ENCODE data around the gene NKX1-1. TPM values are rescaled to one million over a fixed set of nuclear protein-coding genes. Genes with fewer than 3 reads are reported as not detected.

The NKX1-1 gene
- total and polyA plus RNA-seq, 12 donors, result not detected

DNA sequence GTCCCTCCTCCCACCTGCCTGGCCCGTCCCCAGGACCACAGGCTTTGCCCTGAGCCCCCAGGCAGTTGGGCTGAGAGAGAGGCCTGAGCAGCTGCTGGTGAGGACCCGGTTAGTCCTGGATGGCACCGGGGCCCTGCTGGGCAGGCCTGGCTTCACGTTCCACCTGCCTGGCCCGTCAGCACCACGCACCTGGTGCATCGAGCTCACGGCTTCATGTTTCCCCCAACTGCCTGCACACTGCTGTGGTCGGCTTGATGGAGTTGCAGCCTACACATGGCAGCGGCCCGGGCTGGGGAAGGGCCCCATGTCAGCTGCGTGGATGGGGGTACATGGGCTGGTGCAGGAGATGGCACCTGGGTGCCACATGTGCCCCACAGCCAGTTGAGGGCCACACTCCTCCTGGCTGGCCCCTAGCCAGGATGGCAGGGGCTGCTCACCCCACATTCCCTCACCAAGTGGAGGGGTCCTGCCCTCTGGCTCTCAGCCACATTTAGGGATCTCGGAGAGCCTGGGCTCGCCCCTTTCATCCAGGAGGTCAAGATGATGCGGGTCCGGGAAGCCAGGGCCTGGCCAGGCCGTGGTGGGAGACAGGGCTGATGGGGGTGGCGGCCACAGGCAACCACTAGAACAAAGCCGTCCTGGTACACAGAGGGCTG lies 28.5 kb downstream of the NKX1-1 start:
- Histone ChIP-seq H3K36me3 (replicated peaks in 1 of 2) (peaks cover 0 to 11% of the 10 kb centered on the region in 2 donors), H3K27ac (no peak overlapping the region), H3K27me3 (no peaks in the 10 kb centered on the region), H3K9me3 (replicated peaks in 1 of 3) (no peaks in the 10 kb centered on the region), H3K4me1 (replicated peaks in 1 of 2) (no peaks in the 10 kb centered on the region), H3K4me3 (no peak overlapping the region)
- 93 to 95% (median 94%) methylated on average over 14 to 19 of the region's 19 CpGs for WGBS, 4 donors
- DNase-seq, result peak in 2 of 7 donors; percentile 5 to 7
- intact Hi-C loops (cut with DNase I), result no loop called here
- TF ChIP-seq, protein P1, sequence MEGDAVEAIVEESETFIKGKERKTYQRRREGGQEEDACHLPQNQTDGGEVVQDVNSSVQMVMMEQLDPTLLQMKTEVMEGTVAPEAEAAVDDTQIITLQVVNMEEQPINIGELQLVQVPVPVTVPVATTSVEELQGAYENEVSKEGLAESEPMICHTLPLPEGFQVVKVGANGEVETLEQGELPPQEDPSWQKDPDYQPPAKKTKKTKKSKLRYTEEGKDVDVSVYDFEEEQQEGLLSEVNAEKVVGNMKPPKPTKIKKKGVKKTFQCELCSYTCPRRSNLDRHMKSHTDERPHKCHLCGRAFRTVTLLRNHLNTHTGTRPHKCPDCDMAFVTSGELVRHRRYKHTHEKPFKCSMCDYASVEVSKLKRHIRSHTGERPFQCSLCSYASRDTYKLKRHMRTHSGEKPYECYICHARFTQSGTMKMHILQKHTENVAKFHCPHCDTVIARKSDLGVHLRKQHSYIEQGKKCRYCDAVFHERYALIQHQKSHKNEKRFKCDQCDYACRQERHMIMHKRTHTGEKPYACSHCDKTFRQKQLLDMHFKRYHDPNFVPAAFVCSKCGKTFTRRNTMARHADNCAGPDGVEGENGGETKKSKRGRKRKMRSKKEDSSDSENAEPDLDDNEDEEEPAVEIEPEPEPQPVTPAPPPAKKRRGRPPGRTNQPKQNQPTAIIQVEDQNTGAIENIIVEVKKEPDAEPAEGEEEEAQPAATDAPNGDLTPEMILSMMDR (IDR thresholded peaks at IDR 0.05), result no peak
- no peak for TF ChIP-seq POLR2A (IDR thresholded peaks at IDR 0.05)

DNA sequence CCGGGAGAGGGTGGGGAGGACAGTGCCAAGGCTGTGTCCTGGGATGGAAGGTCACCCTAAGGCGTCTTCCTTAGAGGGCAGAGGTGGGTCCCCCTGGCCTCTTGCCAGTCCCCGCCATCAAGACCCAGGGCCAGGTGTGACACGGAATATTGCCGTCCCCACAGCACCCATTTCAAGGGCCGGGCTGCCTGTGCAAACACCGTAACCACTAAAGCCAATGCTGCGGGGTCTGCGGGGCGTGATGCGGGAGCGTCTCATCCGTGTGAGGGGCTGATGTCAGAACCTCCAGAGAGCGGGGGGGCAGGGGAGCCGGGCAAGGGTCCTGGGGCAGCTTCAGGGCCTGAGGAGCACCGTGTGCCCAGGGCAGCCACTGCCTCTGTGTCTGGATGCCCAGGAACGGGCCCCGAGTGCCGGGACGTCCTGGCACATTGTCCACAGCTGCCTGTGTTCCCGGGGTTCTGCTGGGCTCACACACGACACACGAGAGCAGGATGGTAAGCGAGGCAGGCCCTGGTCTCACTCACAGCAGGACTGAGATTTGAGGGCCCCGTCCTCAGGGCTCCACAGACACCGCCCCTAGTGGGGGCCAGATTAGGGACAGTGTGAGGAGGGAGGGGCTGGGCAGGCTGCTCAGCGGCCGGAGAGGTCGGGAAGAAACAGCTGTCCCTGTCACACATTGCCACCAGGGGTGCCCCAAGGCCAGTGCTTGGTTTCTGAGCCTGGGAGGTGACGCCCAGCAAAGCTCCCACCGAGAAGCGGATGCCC lies 29.2 kb downstream of the NKX1-1 start:
- H3K36me3 ChIP-seq (replicated peaks in 1 of 2), result peaks cover 0 to 11% of the 10 kb centered on the region in 2 donors
- DNase-seq, result peak in 3 of 7 donors; percentile 5 to 10 (median 8)
- WGBS, 4 donors, result 93 to 98% (median 94%) methylated on average over 10 to 32 of the region's 32 CpGs

DNA sequence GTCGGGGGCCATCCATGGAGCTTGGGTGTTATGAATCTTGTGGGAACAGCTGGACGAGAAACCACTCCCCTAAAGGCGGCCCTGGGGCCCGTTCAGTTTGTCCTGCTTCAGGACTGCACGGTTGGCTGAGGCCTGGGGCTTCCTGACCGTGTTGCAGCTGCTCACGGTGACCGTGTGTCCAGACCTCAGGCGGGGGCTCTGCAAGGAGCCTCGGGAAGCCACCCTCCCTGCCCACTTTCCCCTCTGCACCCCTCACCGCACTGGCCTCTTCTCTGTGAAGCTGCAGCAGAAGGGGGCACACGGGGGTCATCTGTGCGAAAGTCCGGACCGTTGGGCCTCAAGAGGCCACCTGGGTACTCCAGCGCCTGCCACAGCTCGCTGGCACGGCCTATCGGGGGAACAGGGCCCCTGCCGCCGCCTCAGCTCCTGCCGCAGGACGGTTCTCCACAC lies 29.8 kb downstream of the NKX1-1 start:
- no peak overlapping the region for H3K27ac ChIP-seq
- H3K36me3 ChIP-seq (replicated peaks in 1 of 2), result peaks cover 0 to 11% of the 10 kb centered on the region in 2 donors
- H3K4me1 ChIP-seq (replicated peaks in 1 of 2), result no peaks in the 10 kb centered on the region
- peak in 2 of 7 donors; percentile 4 to 5 for DNase-seq
- intact Hi-C loops (cut with DNase I), result no loop called here
- no peaks in the 10 kb centered on the region for H3K9me3 ChIP-seq (replicated peaks in 1 of 3)
- no peak overlapping the region for H3K4me3 ChIP-seq
- H3K27me3 ChIP-seq, result no peaks in the 10 kb centered on the region
- no peak for TF ChIP-seq POLR2A (IDR thresholded peaks at IDR 0.05)
- TF ChIP-seq, protein P1 (IDR thresholded peaks at IDR 0.05), result no peak
- WGBS, 4 donors, result 84 to 94% (median 90%) methylated on average over 10 to 23 of the region's 23 CpGs

More for the DNA sequence above, 29.2 kb downstream of the NKX1-1 start:
- H3K27ac ChIP-seq, result no peak overlapping the region
- no peaks in the 10 kb centered on the region for H3K4me1 ChIP-seq (replicated peaks in 1 of 2)
- no peaks in the 10 kb centered on the region for H3K9me3 ChIP-seq (replicated peaks in 1 of 3)
- no peak for TF ChIP-seq POLR2A (IDR thresholded peaks at IDR 0.05)
- TF ChIP-seq, protein P1 (IDR thresholded peaks at IDR 0.05), result no peak
- no peak overlapping the region for H3K4me3 ChIP-seq
- H3K27me3 ChIP-seq, result no peaks in the 10 kb centered on the region
- intact Hi-C loops (cut with DNase I), result no loop called here

DNA sequence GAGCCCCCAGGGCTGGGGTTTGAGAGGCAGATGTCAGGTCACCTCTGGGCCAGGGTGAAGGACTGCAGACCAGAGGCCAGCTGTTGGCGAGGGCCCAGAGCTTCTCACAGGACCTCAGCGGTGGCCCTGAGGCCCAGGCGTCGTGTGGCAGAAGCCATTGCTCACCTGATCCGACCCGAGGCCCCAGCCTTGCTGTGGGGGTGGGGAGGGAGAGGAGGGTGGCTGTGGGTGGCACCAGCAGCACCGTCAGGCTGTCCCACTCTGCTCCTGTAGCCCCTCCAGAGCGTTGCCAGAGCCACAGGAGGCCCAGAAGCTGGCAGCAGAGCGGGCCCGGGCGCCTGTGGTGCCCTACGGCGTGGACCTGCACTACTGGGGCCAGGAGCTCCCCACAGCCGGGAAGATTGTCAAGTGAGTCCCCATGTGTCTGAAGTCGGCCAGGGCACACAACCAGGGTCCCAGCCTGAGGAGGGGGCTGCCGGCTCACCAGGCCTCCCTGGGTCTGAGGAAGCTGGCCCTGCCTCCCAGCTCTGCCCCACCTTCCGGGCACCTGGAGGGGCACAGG lies 30.4 kb downstream of the NKX1-1 start:
- intact Hi-C loops (cut with DNase I), result no loop called here
- Histone ChIP-seq H3K36me3 (replicated peaks in 1 of 2) (peaks cover 0 to 11% of the 10 kb centered on the region in 2 donors), H3K27me3 (no peaks in the 10 kb centered on the region), H3K4me1 (replicated peaks in 1 of 2) (no peaks in the 10 kb centered on the region), H3K27ac (no peak overlapping the region), H3K4me3 (no peak overlapping the region), H3K9me3 (replicated peaks in 1 of 3) (no peaks in the 10 kb centered on the region)
- 85 to 93% (median 87%) methylated on average over 3 to 17 of the region's 17 CpGs for WGBS, 4 donors
- TF ChIP-seq, protein P1 (IDR thresholded peaks at IDR 0.05), result no peak
- TF ChIP-seq POLR2A (IDR thresholded peaks at IDR 0.05), result no peak
- DNase-seq, result peak in 3 of 7 donors; percentile 3 to 9 (median 8)
